CD14-positive monocyte (primary cell): ENCODE data around the gene WWOX. TPM values are rescaled to one million over a fixed set of nuclear protein-coding genes. Genes with fewer than 3 reads are reported as not detected.

Experiments used
- DNase-seq, 3 donors: peaks; one replicate each; pipeline ENCODE4 v3.0.0-alpha.2; 2011 to 2022
- H2AFZ ChIP-seq: 2 replicates; pipeline ENCODE4 v1.6.0; 2012; ENCODE audit warnings: mild to moderate bottlenecking, low read depth, low read length, inconsistent platforms; ENCODE audit not compliant: insufficient read depth, poor library complexity, severe bottlenecking
- H3K27ac ChIP-seq, 2 donors: 1 replicate in 1 of 2; 2 replicates in 1 of 2; pipeline ENCODE4 v1.5.1; 2012 to 2013; ENCODE audit warnings: low read length in 2 of 2, control low read depth in 1 of 2, inconsistent platforms in 1 of 2, low read depth in 1 of 2, mild to moderate bottlenecking in 1 of 2
- H3K27me3 ChIP-seq, 2 donors: one replicate each; pipeline versions ENCODE4 v1.6.0 to v1.6.1; 2011 to 2013; ENCODE audit warnings: low read length in 2 of 2; ENCODE audit not compliant: control insufficient read depth in 2 of 2, insufficient read depth in 2 of 2
- H3K36me3 ChIP-seq, 2 donors: replicated peaks in 1 of 2; 1 replicate in 1 of 2; 2 replicates in 1 of 2; pipeline versions ENCODE4 v1.5.1 to v1.6.1; 2012 to 2013; ENCODE audit warnings: low read length in 2 of 2, control low read depth in 1 of 2, inconsistent platforms in 1 of 2, mild to moderate bottlenecking in 1 of 2; ENCODE audit not compliant: insufficient read depth in 2 of 2, control insufficient read depth in 1 of 2
- H3K4me1 ChIP-seq, 2 donors: 1 replicate in 1 of 2; 2 replicates in 1 of 2; pipeline versions ENCODE4 v1.5.1 to v1.6.1; 2012 to 2013; ENCODE audit warnings: low read length in 2 of 2, control low read depth in 1 of 2, inconsistent platforms in 1 of 2, mild to moderate bottlenecking in 1 of 2, moderate library complexity in 1 of 2; ENCODE audit not compliant: insufficient read depth in 2 of 2, control insufficient read depth in 1 of 2
- H3K4me2 ChIP-seq: replicated peaks from 2 replicates; pipeline ENCODE3; 2012; ENCODE audit warnings: low read length, moderate library complexity, mild to moderate bottlenecking; ENCODE audit not compliant: poor library complexity, severe bottlenecking; ENCODE audit errors: extremely low read depth
- H3K4me3 ChIP-seq, 3 experiments: fragments of 200-600 bp in 1 of 3; sonication (generic) in 1 of 3; replicated peaks in 1 of 3; 1 replicate in 2 of 3; 2 replicates in 1 of 3; pipeline ENCODE4 v1.5.1; 2011 to 2013; ENCODE audit warnings: low read length in 3 of 3, mild to moderate bottlenecking in 3 of 3, control low read depth in 2 of 3, low read depth in 2 of 3, inconsistent platforms in 1 of 3, moderate library complexity in 1 of 3
- H3K79me2 ChIP-seq: 2 replicates; pipeline ENCODE4 v1.6.0; 2012; ENCODE audit warnings: mild to moderate bottlenecking, control low read depth, inconsistent platforms, low read length, moderate library complexity; ENCODE audit not compliant: insufficient read depth
- H3K9ac ChIP-seq: 2 replicates; pipeline ENCODE4 v1.6.0; 2017; ENCODE audit warnings: low read length, mild to moderate bottlenecking; ENCODE audit not compliant: insufficient read depth, poor library complexity, severe bottlenecking
- H3K9me3 ChIP-seq, 2 donors: replicated peaks in 1 of 2; 1 replicate in 1 of 2; 2 replicates in 1 of 2; pipeline versions ENCODE4 v1.5.1 to v1.6.1; 2012 to 2013; ENCODE audit warnings: low read length in 2 of 2, control low read depth in 1 of 2; ENCODE audit not compliant: control insufficient read depth in 1 of 2, insufficient read depth in 1 of 2
- H4K20me1 ChIP-seq: 2 replicates; pipeline ENCODE4 v1.6.0; 2012; ENCODE audit warnings: mild to moderate bottlenecking, low read length, control low read depth, moderate library complexity; ENCODE audit not compliant: insufficient read depth
- H3K27ac Mint-ChIP-seq, 7 donors: one replicate each; pipeline ENCODE4 v1.8.0; 2020; ENCODE audit warnings: mild to moderate bottlenecking in 7 of 7, mixed read lengths in 7 of 7, moderate library complexity in 6 of 7, inconsistent platforms in 2 of 7
- H3K27me3 Mint-ChIP-seq, 3 donors: one replicate each; pipeline ENCODE4 v1.8.0; 2021 to 2022; ENCODE audit warnings: low read depth in 3 of 3, mild to moderate bottlenecking in 3 of 3, mixed read lengths in 3 of 3, moderate library complexity in 3 of 3, inconsistent platforms in 1 of 3
- H3K36me3 Mint-ChIP-seq, 2 donors: one replicate each; pipeline ENCODE4 v1.8.0; 2020; ENCODE audit warnings: mixed read lengths in 2 of 2, inconsistent platforms in 1 of 2, mild to moderate bottlenecking in 1 of 2
- H3K4me1 Mint-ChIP-seq: one replicate; pipeline ENCODE4 v1.8.0; 2020; ENCODE audit warnings: mild to moderate bottlenecking, mixed read lengths
- H3K4me3 Mint-ChIP-seq, 2 donors: one replicate each; pipeline ENCODE4 v1.8.0; 2020; ENCODE audit warnings: mild to moderate bottlenecking in 2 of 2, mixed read lengths in 2 of 2, moderate library complexity in 1 of 2
- H3K9me3 Mint-ChIP-seq, 7 donors: one replicate each; pipeline ENCODE4 v1.8.0; 2020 to 2022; ENCODE audit warnings: mixed read lengths in 7 of 7, mild to moderate bottlenecking in 6 of 7, moderate library complexity in 6 of 7, inconsistent platforms in 2 of 7
- WGBS: methylation state at CpG from one replicate; pipeline ENCODE4 v1.1.5; 2013; ENCODE audit warnings: missing lambda C conversion rate; ENCODE audit not compliant: insufficient coverage; 5-methylcytosine and 5-hydroxymethylcytosine counted together
- intact Hi-C, 2 donors: fragments of 100-400 bp; cut with micrococcal nuclease; formaldehyde crosslinking; loops; one replicate each; pipeline versions ENCODE4 v1.15.0 to v1.15.1; 2023
- polyA plus RNA-seq, 3 donors: library from polyadenylated mRNA; depleted of rRNA in 1 of 3; unstranded in 2 of 3; stranded (reverse) in 1 of 3; fragments of 300-500 nt in 2 of 3; fragments of >200 nt in 1 of 3; fragmentation: Illumina TruSeq in 2 of 3; gene quantifications; 1 replicate in 2 of 3; 2 replicates in 1 of 3; pipeline ENCODE4 v1.2.3, GENCODE V29; 2012 to 2021
- TF ChIP-seq, protein P1 (sequence below): fragments of 200-600 bp; IDR thresholded peaks from one replicate; pipeline ENCODE4 v1.8.0; 2022; ENCODE audit warnings: antibody characterized with exemption, mild to moderate bottlenecking

The WWOX gene
- polyA plus RNA-seq, 3 donors: 4.0 to 7.0 (median 6.3) TPM

DNA sequence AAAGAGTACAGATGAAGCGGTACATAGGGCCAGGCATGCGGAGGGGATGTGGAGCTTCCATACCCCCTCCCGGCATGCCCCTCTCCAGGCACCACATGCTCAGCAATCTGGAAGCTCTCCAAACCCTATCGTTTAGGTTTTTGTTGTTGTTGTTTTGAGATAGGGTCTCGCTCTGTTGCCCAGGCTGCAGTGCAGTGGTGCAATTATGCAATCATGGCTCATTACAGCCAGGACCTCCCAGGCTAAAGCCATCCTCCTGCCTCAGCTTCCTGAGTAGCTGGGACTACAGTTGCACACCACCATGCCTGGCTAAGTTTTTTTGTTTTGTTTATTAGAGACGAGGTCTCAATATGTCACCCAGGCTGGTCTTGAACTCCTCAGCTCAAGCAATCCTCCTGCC is 50.8 kb downstream of the WWOX start:
- H3K4me1 ChIP-seq: no peaks in the 10 kb centered on the region
- H3K9me3 ChIP-seq: no peaks in the 10 kb centered on the region
- H3K79me2 ChIP-seq: no peaks in the 10 kb centered on the region
- no peak overlapping the region for H3K27ac ChIP-seq
- intact Hi-C loops: no loop called here
- no peak overlapping the region for H3K4me3 ChIP-seq
- H3K9ac ChIP-seq: no peak overlapping the region
- TF ChIP-seq, protein P1, sequence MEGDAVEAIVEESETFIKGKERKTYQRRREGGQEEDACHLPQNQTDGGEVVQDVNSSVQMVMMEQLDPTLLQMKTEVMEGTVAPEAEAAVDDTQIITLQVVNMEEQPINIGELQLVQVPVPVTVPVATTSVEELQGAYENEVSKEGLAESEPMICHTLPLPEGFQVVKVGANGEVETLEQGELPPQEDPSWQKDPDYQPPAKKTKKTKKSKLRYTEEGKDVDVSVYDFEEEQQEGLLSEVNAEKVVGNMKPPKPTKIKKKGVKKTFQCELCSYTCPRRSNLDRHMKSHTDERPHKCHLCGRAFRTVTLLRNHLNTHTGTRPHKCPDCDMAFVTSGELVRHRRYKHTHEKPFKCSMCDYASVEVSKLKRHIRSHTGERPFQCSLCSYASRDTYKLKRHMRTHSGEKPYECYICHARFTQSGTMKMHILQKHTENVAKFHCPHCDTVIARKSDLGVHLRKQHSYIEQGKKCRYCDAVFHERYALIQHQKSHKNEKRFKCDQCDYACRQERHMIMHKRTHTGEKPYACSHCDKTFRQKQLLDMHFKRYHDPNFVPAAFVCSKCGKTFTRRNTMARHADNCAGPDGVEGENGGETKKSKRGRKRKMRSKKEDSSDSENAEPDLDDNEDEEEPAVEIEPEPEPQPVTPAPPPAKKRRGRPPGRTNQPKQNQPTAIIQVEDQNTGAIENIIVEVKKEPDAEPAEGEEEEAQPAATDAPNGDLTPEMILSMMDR: no peak
- H3K27me3 Mint-ChIP-seq: peaks cover 0 to 3% (median 1%) of the 10 kb centered on the region in 3 donors
- no peak overlapping the region for H3K27ac Mint-ChIP-seq
- no peaks in the 10 kb centered on the region for H3K27me3 ChIP-seq
- H3K36me3 Mint-ChIP-seq: no peaks in the 10 kb centered on the region
- no peak for DNase-seq
- no peaks in the 10 kb centered on the region for H3K36me3 ChIP-seq
- H4K20me1 ChIP-seq: no peaks in the 10 kb centered on the region
- WGBS: 94% methylated on average over 2 of the region's 6 CpGs
- H3K9me3 Mint-ChIP-seq: peaks cover 0 to 2% (median 0%) of the 10 kb centered on the region in 7 donors
- H3K4me1 Mint-ChIP-seq: no peaks in the 10 kb centered on the region
- no peak overlapping the region for H2AFZ ChIP-seq
- no peak overlapping the region for H3K4me3 Mint-ChIP-seq
- no peak overlapping the region for H3K4me2 ChIP-seq

DNA sequence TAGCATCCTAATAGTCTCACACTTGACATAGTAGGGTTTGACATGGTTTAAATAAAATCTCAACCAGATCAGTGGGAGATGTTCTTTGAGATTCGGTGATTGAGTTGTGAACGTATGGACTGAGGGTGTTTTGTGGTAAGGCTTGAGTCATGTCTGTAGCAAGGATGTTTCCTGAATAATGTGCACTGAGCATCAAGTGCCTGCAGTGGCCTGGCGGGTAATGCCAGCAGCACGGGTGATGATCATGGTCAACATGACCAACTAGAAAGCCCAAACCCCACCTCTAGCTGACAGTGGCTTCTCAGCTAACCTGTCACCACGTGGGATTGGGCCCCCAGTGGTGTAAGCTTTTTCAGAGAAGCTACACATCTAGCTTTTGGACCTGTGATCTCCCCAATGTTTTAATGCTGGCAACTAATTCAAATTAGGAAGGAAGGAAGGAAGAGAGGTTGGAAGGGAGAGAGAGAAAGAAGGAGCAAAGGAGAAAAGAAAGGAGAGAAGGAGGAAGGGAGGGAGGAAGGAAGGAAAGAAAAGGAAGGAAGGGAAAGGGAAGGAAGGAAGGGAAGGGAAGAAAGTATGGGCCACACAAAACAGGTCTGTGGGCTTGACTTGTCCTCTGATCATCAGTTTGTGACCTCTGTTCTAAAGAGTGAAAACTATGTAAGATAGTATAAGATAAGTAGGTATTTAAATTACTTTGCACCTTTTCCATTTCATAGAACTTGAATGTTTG is 55.4 kb downstream of the WWOX start:
- no peaks in the 10 kb centered on the region for H3K36me3 Mint-ChIP-seq
- H3K4me3 Mint-ChIP-seq: no peak overlapping the region
- Histone ChIP-seq H3K9ac (no peak overlapping the region), H3K27ac (no peak overlapping the region), H3K79me2 (no peaks in the 10 kb centered on the region), H3K4me3 (no peak overlapping the region), H3K9me3 (no peaks in the 10 kb centered on the region), H4K20me1 (no peaks in the 10 kb centered on the region), H3K4me2 (no peak overlapping the region), H3K27me3 (no peaks in the 10 kb centered on the region), H3K4me1 (no peaks in the 10 kb centered on the region), H3K36me3 (no peaks in the 10 kb centered on the region), H2AFZ (no peak overlapping the region)
- WGBS: 71% methylated on average over 4 of the region's 5 CpGs
- peaks cover 0 to 8% (median 2%) of the 10 kb centered on the region in 7 donors for H3K9me3 Mint-ChIP-seq
- intact Hi-C loops: no loop called here
- peaks cover 0 to 3% (median 0%) of the 10 kb centered on the region in 3 donors for H3K27me3 Mint-ChIP-seq
- no peak for DNase-seq
- no peaks in the 10 kb centered on the region for H3K4me1 Mint-ChIP-seq
- H3K27ac Mint-ChIP-seq: no peak overlapping the region
- TF ChIP-seq, protein P1: no peak
